CD8-positive, alpha-beta memory T cell (primary cell): ENCODE results near the gene CYTH3. TPM values are rescaled to one million over a fixed set of nuclear protein-coding genes. Genes with fewer than 3 reads are reported as not detected.

ENCODE experiments used
- CTCF ChIA-PET: fragments of 350-600 bp; sonication (Branson Sonifier 250); formaldehyde crosslinking; loops from one replicate; lab custom pipeline; 2021; ENCODE audit warnings: antibody characterized with exemption; lab: Charles Lee
- POLR2A ChIA-PET: fragments of 350-600 bp; sonication (Branson Sonifier 250); formaldehyde crosslinking; loops from one replicate; lab custom pipeline; 2021; ENCODE audit warnings: antibody characterized with exemption; lab: Charles Lee
- DNase-seq, 5 donors: peaks; one replicate each; pipeline versions ENCODE4 v3.0.0 to v3.0.0-alpha.2; 2020 to 2022; ENCODE audit warnings: mixed read lengths in 1 of 5
- H3K27ac ChIP-seq: one replicate; pipeline ENCODE4 v1.7.0; 2013; ENCODE audit warnings: low read depth, mild to moderate bottlenecking, low read length, moderate library complexity
- H3K27me3 ChIP-seq: 2 replicates; pipeline ENCODE4 v1.7.0; 2013; ENCODE audit warnings: low read length, mild to moderate bottlenecking; ENCODE audit not compliant: insufficient read depth, poor library complexity, severe bottlenecking
- H3K36me3 ChIP-seq: 2 replicates; pipeline ENCODE4 v1.7.0; 2013; ENCODE audit warnings: mild to moderate bottlenecking, low read length, moderate library complexity; ENCODE audit not compliant: insufficient read depth
- H3K4me1 ChIP-seq: 2 replicates; pipeline ENCODE4 v1.7.0; 2013; ENCODE audit warnings: mild to moderate bottlenecking, low read length, moderate library complexity; ENCODE audit not compliant: insufficient read depth
- H3K4me3 ChIP-seq: 2 replicates; pipeline ENCODE4 v1.7.0; 2013; ENCODE audit warnings: mild to moderate bottlenecking, low read length
- H3K9me3 ChIP-seq: 2 replicates; pipeline ENCODE4 v1.7.0; 2013; ENCODE audit warnings: mild to moderate bottlenecking, low read length
- H3K27ac Mint-ChIP-seq, 8 donors: one replicate each; pipeline ENCODE4 v1.8.0; 2020 to 2021; ENCODE audit warnings: mixed read lengths in 8 of 8, mild to moderate bottlenecking in 6 of 8, inconsistent platforms in 3 of 8, moderate library complexity in 3 of 8
- H3K27me3 Mint-ChIP-seq, 2 donors: one replicate each; pipeline ENCODE4 v1.8.0; 2020 to 2021; ENCODE audit warnings: mixed read lengths in 2 of 2, mild to moderate bottlenecking in 1 of 2, moderate library complexity in 1 of 2
- H3K36me3 Mint-ChIP-seq, 3 donors: one replicate each; pipeline ENCODE4 v1.8.0; 2020 to 2021; ENCODE audit warnings: mixed read lengths in 3 of 3, inconsistent platforms in 1 of 3, mild to moderate bottlenecking in 1 of 3
- H3K4me1 Mint-ChIP-seq, 3 donors: one replicate each; pipeline ENCODE4 v1.8.0; 2020 to 2021; ENCODE audit warnings: mixed read lengths in 3 of 3, inconsistent platforms in 1 of 3, mild to moderate bottlenecking in 1 of 3
- H3K4me3 Mint-ChIP-seq, 7 donors: one replicate each; pipeline ENCODE4 v1.8.0; 2020 to 2021; ENCODE audit warnings: mixed read lengths in 7 of 7, mild to moderate bottlenecking in 6 of 7, moderate library complexity in 4 of 7, inconsistent platforms in 2 of 7
- H3K9me3 Mint-ChIP-seq, 5 donors: one replicate each; pipeline ENCODE4 v1.8.0; 2020 to 2022; ENCODE audit warnings: mixed read lengths in 5 of 5, mild to moderate bottlenecking in 3 of 5, moderate library complexity in 2 of 5, inconsistent platforms in 1 of 5
- polyA plus RNA-seq: library from polyadenylated mRNA; unstranded; fragments of 300-500 nt; fragmentation: Illumina TruSeq; gene quantifications from one replicate; pipeline ENCODE4 v1.2.3, GENCODE V29; 2021
- total RNA-seq, 2 experiments: library from RNA; stranded (reverse); gene quantifications; one replicate each; pipeline ENCODE4 v1.2.3, GENCODE V29; 2021

Gene CYTH3
- total and polyA plus RNA-seq, 3 experiments from 2014 or later = 4.5 to 15.7 (median 4.9) TPM

DNA sequence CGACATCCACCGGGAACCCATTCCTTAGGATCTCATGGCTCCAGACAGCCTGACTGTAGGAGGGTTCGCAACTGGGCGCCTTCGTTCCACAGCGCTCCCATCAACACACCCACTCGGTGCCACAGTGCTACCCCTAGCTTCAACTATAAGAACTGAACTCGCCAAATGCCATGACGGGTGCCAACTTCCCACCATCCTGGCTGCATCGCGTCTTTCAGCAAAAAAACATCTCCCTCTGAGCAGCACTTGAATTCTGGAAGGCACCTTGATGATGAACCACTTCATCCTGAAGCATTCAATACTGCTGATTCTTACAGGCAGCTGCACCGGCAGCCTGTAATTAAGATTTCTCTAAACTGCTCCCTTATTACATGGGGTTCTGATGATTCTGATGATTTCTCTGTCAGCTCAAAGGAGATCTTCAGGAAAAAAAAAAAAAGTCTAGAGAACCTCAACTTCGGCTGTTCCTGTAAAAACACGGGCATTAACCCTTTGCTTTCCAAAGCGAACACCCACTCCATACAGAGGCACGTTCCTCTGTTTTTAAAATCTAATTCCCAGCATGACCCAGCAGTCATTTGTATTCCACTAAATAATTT, 1.3 kb downstream of the CYTH3 start:
- H3K4me1 Mint-ChIP-seq = peaks cover 42 to 59% (median 56%) of the 10 kb centered on the region in 3 donors
- POLR2A ChIA-PET = interaction anchor here (0.5 kb wide), 1 partner anchor 7 kb away, joined by 3 read pairs; no protein-coding TSS in a partner anchor
- peaks cover 0 to 6% (median 3%) of the 10 kb centered on the region in 3 donors for H3K36me3 Mint-ChIP-seq
- peaks cover 0 to 2% (median 0%) of the 10 kb centered on the region in 5 donors for H3K9me3 Mint-ChIP-seq
- H3K4me3 ChIP-seq = peak overlapping the region; percentile 82
- H3K4me3 Mint-ChIP-seq = peak overlapping the region; percentile 89 to 96 (median 94)
- H3K4me1 ChIP-seq = peaks cover 15% of the 10 kb centered on the region
- peak overlapping the region; percentile 51 to 94 (median 90) for H3K27ac Mint-ChIP-seq
- peak; percentile 6 to 58 (median 36) for DNase-seq
- CTCF ChIA-PET = interaction anchor here (0.9 to 1.6 kb wide), 7 partner anchors 8 to 50 kb away, joined by 3 to 6 read pairs (median 3); no protein-coding TSS in a partner anchor
- no peaks in the 10 kb centered on the region for H3K36me3 ChIP-seq
- peak overlapping the region; percentile 41 for H3K27ac ChIP-seq
- no peaks in the 10 kb centered on the region for H3K9me3 ChIP-seq
- no peaks in the 10 kb centered on the region for H3K27me3 ChIP-seq
- H3K27me3 Mint-ChIP-seq = peaks cover 0 to 2% of the 10 kb centered on the region in 2 donors

DNA sequence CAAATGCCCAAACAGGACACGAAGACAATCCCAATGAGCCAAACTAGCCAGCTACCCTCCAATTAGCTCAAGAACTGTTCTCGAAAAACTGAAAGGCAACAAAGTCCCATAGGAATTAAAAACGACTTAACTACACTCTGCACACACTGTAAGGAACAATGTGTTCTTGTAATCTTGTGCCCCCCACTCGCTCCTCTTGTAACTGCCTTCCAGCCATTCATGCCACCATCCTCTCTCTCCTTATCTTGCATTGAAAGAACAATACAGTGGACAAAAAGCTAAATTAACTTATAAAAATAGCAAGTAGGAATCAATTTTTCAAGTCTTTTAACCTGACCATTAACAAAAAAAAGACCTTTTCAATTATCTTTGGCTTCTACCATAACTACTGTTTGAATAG, 2.9 kb downstream of the CYTH3 start:
- H3K27me3 ChIP-seq = no peaks in the 10 kb centered on the region
- H3K9me3 ChIP-seq = no peaks in the 10 kb centered on the region
- peaks cover 0 to 2% of the 10 kb centered on the region in 2 donors for H3K27me3 Mint-ChIP-seq
- H3K4me1 ChIP-seq = peaks cover 15% of the 10 kb centered on the region
- DNase-seq = no peak
- POLR2A ChIA-PET = interaction anchor here (0.9 to 1.4 kb wide), 2 partner anchors 13 to 25 kb away, joined by 3 to 4 read pairs; no protein-coding TSS in a partner anchor
- no peak overlapping the region for H3K4me3 ChIP-seq
- H3K27ac Mint-ChIP-seq = peak overlapping the region in 3 of 8 donors; percentile 5 to 58 (median 32)
- no peak overlapping the region for H3K27ac ChIP-seq
- H3K36me3 Mint-ChIP-seq = peaks cover 0 to 6% (median 5%) of the 10 kb centered on the region in 3 donors
- peaks cover 49 to 71% (median 67%) of the 10 kb centered on the region in 3 donors for H3K4me1 Mint-ChIP-seq
- H3K36me3 ChIP-seq = no peaks in the 10 kb centered on the region
- CTCF ChIA-PET = interaction anchor here (0.6 to 1.6 kb wide), 3 partner anchors 9 to 80 kb away, joined by 3 to 10 read pairs (median 3); no protein-coding TSS in a partner anchor
- peak overlapping the region in 3 of 7 donors; percentile 1 to 36 (median 4) for H3K4me3 Mint-ChIP-seq
- H3K9me3 Mint-ChIP-seq = peaks cover 0 to 2% (median 0%) of the 10 kb centered on the region in 5 donors

DNA sequence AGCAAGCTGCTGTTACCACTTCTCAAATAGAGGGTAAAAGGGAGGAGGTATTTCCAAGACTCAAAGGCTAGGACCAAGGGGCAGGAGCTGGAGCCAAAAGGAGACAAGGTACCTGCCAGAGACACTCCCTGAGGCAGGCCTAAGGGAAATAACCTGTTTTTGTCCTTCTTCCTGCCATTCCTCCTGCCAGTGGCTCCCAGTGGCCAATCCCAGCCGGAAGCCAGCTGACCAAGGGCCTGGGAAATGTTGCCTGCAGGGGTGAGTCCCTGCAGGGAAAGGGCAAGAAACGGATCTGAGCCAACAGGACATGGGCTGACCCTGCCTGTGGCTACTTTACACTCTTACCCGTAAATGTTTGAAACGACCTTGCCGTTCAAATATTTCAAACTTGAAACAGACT, 3.5 kb downstream of the CYTH3 start:
- Mint-ChIP-seq H3K27me3 (peaks cover 0 to 2% of the 10 kb centered on the region in 2 donors), H3K27ac (peak overlapping the region in 4 of 8 donors; percentile 9 to 80 (median 28)), H3K36me3 (peaks cover 0 to 6% (median 5%) of the 10 kb centered on the region in 3 donors), H3K9me3 (peaks cover 0 to 2% (median 0%) of the 10 kb centered on the region in 5 donors), H3K4me3 (peak overlapping the region in 2 of 7 donors; percentile 25 to 36), H3K4me1 (peaks cover 49 to 72% (median 63%) of the 10 kb centered on the region in 3 donors)
- Histone ChIP-seq H3K4me1 (peaks cover 15% of the 10 kb centered on the region), H3K9me3 (no peaks in the 10 kb centered on the region), H3K27me3 (no peaks in the 10 kb centered on the region), H3K4me3 (no peak overlapping the region), H3K27ac (no peak overlapping the region), H3K36me3 (no peaks in the 10 kb centered on the region)
- DNase-seq = no peak
- CTCF ChIA-PET = interaction anchor here (1.6 kb wide), 1 partner anchor 8 kb away, joined by 10 read pairs; no protein-coding TSS in a partner anchor
- POLR2A ChIA-PET = interaction anchor here (1.4 kb wide), 1 partner anchor 24 kb away, joined by 3 read pairs; no protein-coding TSS in a partner anchor

DNA sequence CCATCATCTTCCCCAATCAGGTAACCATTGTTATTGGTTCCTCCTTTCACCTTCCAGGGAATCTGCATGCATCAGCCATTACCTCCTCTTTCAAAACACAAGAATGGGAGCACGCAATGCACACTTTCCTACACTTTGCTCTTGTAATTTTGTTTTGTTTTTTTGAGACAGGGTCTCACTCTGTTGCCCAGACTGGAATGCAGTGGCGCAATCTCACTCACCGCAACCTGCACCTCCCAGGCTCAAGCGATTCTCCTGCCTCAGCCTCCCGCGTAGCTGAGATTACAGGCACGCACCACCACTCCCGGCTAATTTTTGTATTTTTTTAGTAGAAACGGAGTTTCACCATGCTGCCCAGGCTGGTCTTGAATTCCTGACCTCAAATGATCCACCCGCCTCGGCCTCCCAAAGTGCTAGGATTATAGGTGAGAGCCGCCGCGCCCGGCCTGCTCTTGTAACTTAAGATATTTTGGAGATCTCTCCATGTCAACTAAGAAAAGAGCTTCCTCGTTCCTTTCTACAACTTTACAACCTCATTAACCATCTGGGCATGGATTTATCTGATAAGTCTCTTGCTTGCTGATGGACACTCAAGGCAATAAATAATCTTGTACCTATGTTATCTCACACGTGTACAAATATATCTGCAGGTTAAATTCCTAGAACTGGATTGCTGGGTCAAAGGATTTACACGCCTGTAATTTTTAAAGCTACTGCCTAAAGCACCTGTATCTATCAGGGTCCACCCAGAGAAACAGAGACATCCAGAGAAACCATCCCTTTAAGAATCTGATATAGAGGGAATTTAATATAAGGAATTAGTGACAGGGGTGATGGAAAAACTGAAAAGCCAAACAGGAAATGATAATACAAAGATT, 4.2 kb downstream of the CYTH3 start:
- DNase-seq = no peak
- ChIA-PET CTCF (interaction anchor here (1.6 kb wide), 1 partner anchor 8 kb away, joined by 10 read pairs; no protein-coding TSS in a partner anchor), POLR2A (no interaction called here)
- no peak overlapping the region for H3K27ac ChIP-seq
- Mint-ChIP-seq H3K9me3 (peaks cover 0 to 2% (median 0%) of the 10 kb centered on the region in 5 donors), H3K36me3 (peaks cover 0 to 6% (median 5%) of the 10 kb centered on the region in 3 donors), H3K4me3 (no peak overlapping the region), H3K27me3 (peaks cover 0 to 2% of the 10 kb centered on the region in 2 donors), H3K27ac (peak overlapping the region in 4 of 8 donors; percentile 9 to 80 (median 27)), H3K4me1 (peaks cover 48 to 73% (median 60%) of the 10 kb centered on the region in 3 donors)
- H3K9me3 ChIP-seq = no peaks in the 10 kb centered on the region
- peaks cover 15% of the 10 kb centered on the region for H3K4me1 ChIP-seq
- no peak overlapping the region for H3K4me3 ChIP-seq
- no peaks in the 10 kb centered on the region for H3K36me3 ChIP-seq
- H3K27me3 ChIP-seq = no peaks in the 10 kb centered on the region

DNA sequence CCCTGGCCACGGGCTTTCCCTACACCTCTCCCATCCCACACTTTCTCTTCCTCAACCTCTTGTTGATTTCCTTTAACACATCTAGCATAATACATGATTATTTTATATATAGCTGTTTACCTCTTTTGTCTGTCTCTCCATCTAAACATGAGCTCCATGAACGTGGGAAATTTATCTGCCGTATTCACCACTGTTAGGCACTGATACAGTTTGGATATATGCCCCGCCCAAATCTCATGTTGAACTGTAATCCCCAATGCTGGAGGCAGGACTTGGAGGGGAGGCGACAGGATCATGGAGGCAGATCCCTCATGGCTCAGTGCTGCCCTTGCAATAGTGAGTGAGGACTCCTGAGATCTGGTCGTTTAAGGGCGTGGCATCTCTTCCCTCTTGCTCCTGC, 5.7 kb downstream of the CYTH3 start:
- Histone ChIP-seq H3K27ac (no peak overlapping the region), H3K9me3 (no peaks in the 10 kb centered on the region), H3K4me1 (peaks cover 10% of the 10 kb centered on the region), H3K36me3 (no peaks in the 10 kb centered on the region), H3K4me3 (no peak overlapping the region), H3K27me3 (no peaks in the 10 kb centered on the region)
- no peak for DNase-seq
- POLR2A ChIA-PET = no interaction called here
- CTCF ChIA-PET = interaction anchor here (1.4 kb wide), 1 partner anchor 20 kb away, joined by 4 read pairs; no protein-coding TSS in a partner anchor
- no peaks in the 10 kb centered on the region for H3K27me3 Mint-ChIP-seq
- H3K4me3 Mint-ChIP-seq = no peak overlapping the region
- H3K4me1 Mint-ChIP-seq = peaks cover 55 to 79% (median 72%) of the 10 kb centered on the region in 3 donors
- peak overlapping the region in 6 of 8 donors; percentile 15 to 72 (median 34) for H3K27ac Mint-ChIP-seq
- H3K36me3 Mint-ChIP-seq = peaks cover 0 to 5% (median 4%) of the 10 kb centered on the region in 3 donors
- H3K9me3 Mint-ChIP-seq = peaks cover 0 to 2% (median 0%) of the 10 kb centered on the region in 5 donors

DNA sequence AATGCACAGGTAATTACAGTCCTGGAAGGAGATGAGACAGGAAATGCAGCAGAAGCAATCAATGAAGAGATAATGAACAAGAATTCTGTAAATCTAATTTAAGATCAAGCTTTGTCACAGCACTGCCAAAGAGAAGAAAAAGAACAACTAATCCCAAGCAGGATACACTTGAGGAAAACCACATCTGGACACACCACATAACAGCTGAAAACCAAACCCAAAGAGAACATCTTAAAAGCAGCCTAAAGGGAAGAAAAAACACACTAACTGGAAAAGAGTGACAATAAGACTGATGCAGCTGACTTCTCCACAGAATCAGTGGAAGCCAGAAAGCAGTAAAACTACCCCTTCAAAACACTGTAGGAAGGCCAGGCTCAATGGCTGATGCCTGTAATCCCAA, 10.2 kb downstream of the CYTH3 start:
- H3K27me3 Mint-ChIP-seq = no peaks in the 10 kb centered on the region

DNA sequence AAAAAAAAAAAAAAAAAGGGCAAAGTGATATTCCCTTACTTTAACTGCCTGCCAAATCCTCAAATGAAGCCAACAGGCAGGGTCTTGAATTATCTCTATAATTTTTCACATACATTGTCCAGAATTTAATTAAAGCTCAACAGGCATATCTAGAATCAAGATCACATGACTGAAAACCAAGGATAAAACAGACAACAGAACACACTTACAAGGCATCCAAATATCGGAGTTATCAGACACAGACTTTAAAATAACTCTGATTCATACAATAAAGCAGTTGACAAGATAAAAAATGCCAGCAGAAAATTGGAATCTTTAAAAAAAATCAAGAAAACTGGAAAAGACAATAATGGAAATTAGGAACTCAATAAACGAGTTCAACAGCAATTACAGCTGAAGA, 10.7 kb downstream of the CYTH3 start:
- Histone ChIP-seq H3K27ac (no peak overlapping the region), H3K4me1 (peaks cover 24% of the 10 kb centered on the region), H3K4me3 (no peak overlapping the region), H3K36me3 (no peaks in the 10 kb centered on the region), H3K27me3 (no peaks in the 10 kb centered on the region), H3K9me3 (no peaks in the 10 kb centered on the region)
- peaks cover 0 to 3% (median 0%) of the 10 kb centered on the region in 3 donors for H3K36me3 Mint-ChIP-seq
- peak overlapping the region in 1 of 7 donors; percentile 25 for H3K4me3 Mint-ChIP-seq
- CTCF ChIA-PET = interaction anchor here (2.0 to 2.2 kb wide), 2 partner anchors 8 to 9 kb away, joined by 6 to 10 read pairs; no protein-coding TSS in a partner anchor
- peak overlapping the region in 5 of 8 donors; percentile 13 to 92 (median 84) for H3K27ac Mint-ChIP-seq
- H3K27me3 Mint-ChIP-seq = no peaks in the 10 kb centered on the region
- peaks cover 64 to 83% (median 77%) of the 10 kb centered on the region in 3 donors for H3K4me1 Mint-ChIP-seq
- H3K9me3 Mint-ChIP-seq = no peaks in the 10 kb centered on the region
- POLR2A ChIA-PET = no interaction called here
- DNase-seq = no peak

More for the DNA sequence above, 10.2 kb downstream of the CYTH3 start:
- H3K27me3 ChIP-seq = no peaks in the 10 kb centered on the region
- no peaks in the 10 kb centered on the region for H3K36me3 ChIP-seq
- no peak overlapping the region for H3K27ac ChIP-seq
- no peaks in the 10 kb centered on the region for H3K9me3 ChIP-seq
- ChIA-PET CTCF (interaction anchor here (2.0 kb wide), 1 partner anchor 9 kb away, joined by 6 read pairs; no protein-coding TSS in a partner anchor), POLR2A (no interaction called here)
- Mint-ChIP-seq H3K9me3 (no peaks in the 10 kb centered on the region), H3K4me3 (peak overlapping the region in 1 of 7 donors; percentile 25), H3K27ac (peak overlapping the region in 7 of 8 donors; percentile 13 to 92 (median 79)), H3K36me3 (peaks cover 0 to 3% (median 0%) of the 10 kb centered on the region in 3 donors), H3K4me1 (peaks cover 62 to 82% (median 76%) of the 10 kb centered on the region in 3 donors)
- H3K4me1 ChIP-seq = peaks cover 21% of the 10 kb centered on the region
- DNase-seq = no peak
- no peak overlapping the region for H3K4me3 ChIP-seq
